Esophagus (tissue), 2 donors: ENCODE measurements around the gene ARL5C. TPM values are rescaled to one million over a fixed set of nuclear protein-coding genes. Genes with fewer than 3 reads are reported as not detected.
"Not testable (repeated sequence)": the region's sequence is repeated elsewhere in the genome, so short reads cannot be mapped to it uniquely, and the experiment has no call there.

Experiments
- H3K27ac ChIP-seq, 2 donors: one replicate each; pipeline ENCODE4 v1.5.1; 2013; ENCODE audit warnings: low read depth in 2 of 2, mild to moderate bottlenecking in 2 of 2, inconsistent platforms in 1 of 2, low read length in 1 of 2, moderate library complexity in 1 of 2
- H3K27me3 ChIP-seq, 2 donors: one replicate each; pipeline ENCODE4 v1.6.1; 2013; ENCODE audit warnings: low read length in 2 of 2, control low read depth in 1 of 2, mild to moderate bottlenecking in 1 of 2; ENCODE audit not compliant: insufficient read depth in 2 of 2, control insufficient read depth in 1 of 2
- H3K36me3 ChIP-seq, 2 donors: one replicate each; pipeline ENCODE4 v1.6.1; 2013; ENCODE audit warnings: low read length in 1 of 2; ENCODE audit not compliant: control insufficient read depth in 2 of 2, insufficient read depth in 2 of 2
- H3K4me1 ChIP-seq, 2 donors: one replicate each; pipeline ENCODE4 v1.6.1; 2013; ENCODE audit warnings: low read length in 1 of 2; ENCODE audit not compliant: control insufficient read depth in 2 of 2, insufficient read depth in 2 of 2
- H3K4me3 ChIP-seq, 2 donors: one replicate each; pipeline ENCODE4 v1.5.1; 2013; ENCODE audit warnings: low read length in 2 of 2, mild to moderate bottlenecking in 2 of 2, low read depth in 1 of 2, moderate library complexity in 1 of 2
- H3K9me3 ChIP-seq, 2 donors: one replicate each; pipeline ENCODE4 v1.6.1; 2013; ENCODE audit warnings: mild to moderate bottlenecking in 2 of 2, low read depth in 1 of 2, low read length in 1 of 2, moderate library complexity in 1 of 2; ENCODE audit not compliant: control insufficient read depth in 2 of 2, insufficient read depth in 1 of 2
- WGBS, 2 donors: extraction: QIAGEN DNeasy Blood & Tissue Kit; methylation state at CpG; one replicate each; pipeline ENCODE4 v1.1.7; 2013; 5-methylcytosine and 5-hydroxymethylcytosine counted together
- polyA plus RNA-seq, 2 donors: library from polyadenylated mRNA; stranded (reverse); fragments of 200-250 nt; gene quantifications; one replicate each; pipeline ENCODE4 v1.2.3, GENCODE V29; 2013
- donor health status: healthy with polysubstance abuse.
- donor health status: Bipolar disorder and iron deficiency.

The ARL5C gene
- polyA plus RNA-seq, 2 donors: not detected

- H3K4me3 ChIP-seq: no peak overlapping the region
- no peaks in the 10 kb centered on the region for H3K27me3 ChIP-seq
- H3K27ac ChIP-seq: no peak overlapping the region
- H3K36me3 ChIP-seq: no peaks in the 10 kb centered on the region
- H3K4me1 ChIP-seq: peaks cover 3 to 9% of the 10 kb centered on the region in 2 donors
- WGBS, 2 donors: 60 to 65% methylated on average over 2 of the region's 2 CpGs
- H3K9me3 ChIP-seq: no peaks in the 10 kb centered on the region
Measured at GRCh38 chr17:39139161-39139511, 26.8 kb downstream of the ARL5C start.

GRCh38 chr17:39138431-39139160, 27.4 kb downstream of the ARL5C start:
- WGBS, 2 donors: 74 to 75% methylated on average over 13 of the region's 13 CpGs
- Histone ChIP-seq H3K36me3 (no peaks in the 10 kb centered on the region), H3K4me1 (peaks cover 2 to 6% of the 10 kb centered on the region in 2 donors), H3K4me3 (no peak overlapping the region), H3K27me3 (no peaks in the 10 kb centered on the region), H3K27ac (no peak overlapping the region), H3K9me3 (no peaks in the 10 kb centered on the region)

GRCh38 chr17:39134878-39135277, 31.1 kb downstream of the ARL5C start:
- H3K9me3 ChIP-seq: no peaks in the 10 kb centered on the region
- no peaks in the 10 kb centered on the region for H3K27me3 ChIP-seq
- H3K27ac ChIP-seq: no peak overlapping the region
- 68 to 73% methylated on average over 6 of the region's 6 CpGs for WGBS, 2 donors
- H3K4me3 ChIP-seq: no peak overlapping the region
- no peaks in the 10 kb centered on the region for H3K36me3 ChIP-seq
- H3K4me1 ChIP-seq: peaks cover 0 to 6% of the 10 kb centered on the region in 2 donors

- H3K4me3 ChIP-seq: no peak overlapping the region
- no peaks in the 10 kb centered on the region for H3K9me3 ChIP-seq
- 71 to 77% methylated on average over 7 of the region's 7 CpGs for WGBS, 2 donors
- no peaks in the 10 kb centered on the region for H3K27me3 ChIP-seq
- no peaks in the 10 kb centered on the region for H3K36me3 ChIP-seq
- H3K4me1 ChIP-seq: no peaks in the 10 kb centered on the region
- H3K27ac ChIP-seq: no peak overlapping the region
Measured at GRCh38 chr17:39132192-39132610, 33.8 kb downstream of the ARL5C start.

GRCh38 chr17:39131616-39132015, 34.3 kb downstream of the ARL5C start:
- H3K4me1 ChIP-seq: no peaks in the 10 kb centered on the region

GRCh38 chr17:39130205-39130604, 35.8 kb downstream of the ARL5C start:
- Histone ChIP-seq H3K4me1 (no peaks in the 10 kb centered on the region), H3K9me3 (no peaks in the 10 kb centered on the region), H3K4me3 (no peak overlapping the region), H3K36me3 (no peaks in the 10 kb centered on the region), H3K27ac (no peak overlapping the region), H3K27me3 (no peaks in the 10 kb centered on the region)
- 90 to 92% methylated on average over 3 of the region's 3 CpGs for WGBS, 2 donors

More at GRCh38 chr17:39131616-39132015, 34.3 kb downstream of the ARL5C start:
- WGBS, 2 donors: 78 to 79% methylated on average over 6 of the region's 6 CpGs
- Histone ChIP-seq H3K36me3 (no peaks in the 10 kb centered on the region), H3K27ac (peak overlapping the region in 1 of 2 donors; percentile 53), H3K27me3 (no peaks in the 10 kb centered on the region), H3K9me3 (no peaks in the 10 kb centered on the region), H3K4me3 (no peak overlapping the region)

GRCh38 chr17:39129544-39129943, 36.4 kb downstream of the ARL5C start:
- not testable (repeated sequence) for H3K36me3 ChIP-seq, H3K4me3 ChIP-seq, H3K27ac ChIP-seq, H3K4me1 ChIP-seq, H3K9me3 ChIP-seq, H3K27me3 ChIP-seq
- 77 to 97% methylated on average over 6 of the region's 6 CpGs for WGBS, 2 donors

- H3K9me3 ChIP-seq: no peaks in the 10 kb centered on the region
- 71 to 72% methylated on average over 6 of the region's 6 CpGs for WGBS, 2 donors
- H3K27ac ChIP-seq: no peak overlapping the region
- H3K4me1 ChIP-seq: peaks cover 0 to 2% of the 10 kb centered on the region in 2 donors
- H3K27me3 ChIP-seq: no peaks in the 10 kb centered on the region
- H3K36me3 ChIP-seq: no peaks in the 10 kb centered on the region
- H3K4me3 ChIP-seq: no peak overlapping the region
Measured at GRCh38 chr17:39126436-39126835, 39.5 kb downstream of the ARL5C start.

- H3K9me3 ChIP-seq: no peaks in the 10 kb centered on the region
- WGBS, 2 donors: 87 to 93% methylated on average over 2 of the region's 2 CpGs
- no peaks in the 10 kb centered on the region for H3K27me3 ChIP-seq
- H3K27ac ChIP-seq: no peak overlapping the region
- no peak overlapping the region for H3K4me3 ChIP-seq
- no peaks in the 10 kb centered on the region for H3K36me3 ChIP-seq
- peaks cover 0 to 2% of the 10 kb centered on the region in 2 donors for H3K4me1 ChIP-seq
Measured at GRCh38 chr17:39125143-39125875, 40.7 kb downstream of the ARL5C start.
